HG03342 (cell line): ENCODE results near the gene DRP2.
"Not testable (repeated sequence)": the region's sequence is repeated elsewhere in the genome, so short reads cannot be mapped to it uniquely, and the experiment has no call there.

Source experiments
- ATAC-seq: cut with Tn5 transposase; IDR thresholded peaks from one replicate; pipeline ENCODE4 v1.9.1; 2021; ENCODE audit warnings: mild to moderate bottlenecking, moderate library complexity; ENCODE audit not compliant: unreplicated experiment

Gene DRP2

GRCh38 chrX:101219116-101219863 lies at the start of gene DRP2:
Gene DRP2, plus strand, starts transcription at chrX:101219786. Its CDS starts 11,862 bp downstream, at chrX:101231648.
- no peak for ATAC-seq

- ATAC-seq, result no peak
Measured at GRCh38 chrX:101171883-101172400, 47.6 kb upstream of the DRP2 start.

DNA sequence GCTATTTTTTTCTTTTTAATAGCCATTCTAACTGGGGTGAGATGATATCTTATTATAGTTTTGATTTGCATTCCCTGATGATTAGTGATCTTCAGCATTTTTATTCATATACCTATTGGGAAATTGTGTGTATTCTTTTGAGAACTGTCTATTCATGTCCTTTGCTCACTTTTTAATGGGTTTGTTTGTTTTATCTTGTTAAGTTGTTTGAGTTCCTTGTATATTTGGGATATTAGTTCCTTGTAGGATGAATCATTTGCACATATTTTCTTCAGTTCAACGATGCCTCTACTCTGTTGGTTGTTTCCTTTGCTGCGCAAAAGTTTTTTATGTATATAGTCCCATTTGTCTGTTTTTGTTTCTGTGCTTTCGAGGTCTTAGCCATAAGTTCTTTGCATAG lies 43.1 kb upstream of the DRP2 start:
- ATAC-seq, result no peak

DNA sequence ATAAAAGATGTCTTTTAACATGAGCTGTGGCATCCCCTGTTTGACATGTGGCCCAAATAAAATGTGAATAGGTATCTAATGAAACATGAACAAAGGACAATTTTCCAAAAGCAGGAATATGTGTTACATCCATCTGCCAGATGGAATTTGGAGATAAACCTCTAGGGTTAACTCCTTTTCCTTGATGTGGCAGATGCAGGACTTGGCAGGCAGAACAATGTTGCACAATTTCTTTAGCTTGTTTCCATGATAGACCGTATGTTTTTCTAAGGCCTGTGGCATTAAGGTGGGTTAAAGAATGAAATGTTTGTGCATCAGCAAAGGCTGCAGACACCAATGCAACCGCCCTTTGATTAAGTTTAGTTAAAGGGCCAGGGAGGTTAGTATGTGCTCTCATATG lies 34.7 kb upstream of the DRP2 start:
- not testable (repeated sequence) for ATAC-seq

DNA sequence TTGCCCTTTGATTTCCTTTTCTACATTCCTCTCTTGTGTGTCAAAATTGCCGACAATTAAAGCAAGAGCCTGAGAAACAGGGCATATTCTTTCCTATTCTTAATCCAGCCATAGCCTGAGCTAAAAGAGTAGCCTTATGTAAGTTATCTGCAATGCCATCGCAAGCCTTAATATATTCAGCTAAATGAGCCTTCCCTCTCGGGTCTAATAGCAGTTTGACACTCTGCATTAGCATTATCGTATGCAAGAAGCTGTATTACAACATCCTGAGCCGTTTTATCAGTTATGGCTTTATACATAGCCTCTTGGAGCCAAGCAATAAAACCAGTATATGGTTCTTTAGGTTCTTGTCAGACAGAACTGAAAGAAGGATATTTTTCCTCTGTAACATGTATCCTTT lies 31.6 kb upstream of the DRP2 start:
- not testable (repeated sequence) for ATAC-seq

- no peak for ATAC-seq
Measured at GRCh38 chrX:101190736-101191135, 28.9 kb upstream of the DRP2 start.

- ATAC-seq, result no peak
Measured at GRCh38 chrX:101191217-101191750, 28.3 kb upstream of the DRP2 start.

- no peak for ATAC-seq
Measured at GRCh38 chrX:101195442-101196173, 24.0 kb upstream of the DRP2 start.

- no peak for ATAC-seq
Measured at GRCh38 chrX:101203761-101204351, 15.7 kb upstream of the DRP2 start.

- ATAC-seq, result peak; percentile 88
Measured at GRCh38 chrX:101206471-101206870, 13.1 kb upstream of the DRP2 start.

- peak; percentile 40 for ATAC-seq
Measured at GRCh38 chrX:101208152-101208905, 11.3 kb upstream of the DRP2 start.

DNA sequence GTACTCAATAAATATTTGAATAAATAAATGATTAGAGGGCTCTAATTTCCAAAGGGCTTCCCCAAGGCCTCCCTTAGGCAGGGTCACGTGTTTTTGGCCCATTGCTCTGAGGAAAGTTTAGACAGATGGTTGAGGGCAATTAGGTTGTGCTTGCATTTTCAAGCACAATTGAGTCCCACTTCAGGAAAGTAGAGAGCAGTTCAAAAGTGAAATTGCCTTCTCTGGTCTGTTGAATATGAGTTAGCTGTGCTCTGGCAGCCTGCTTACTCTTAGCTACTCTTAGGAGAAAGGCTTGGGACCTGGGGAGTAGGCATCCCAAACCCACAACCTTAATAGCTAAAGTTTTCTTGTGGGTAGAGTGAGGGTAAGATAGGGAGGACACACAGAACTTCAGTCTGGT lies 9.0 kb upstream of the DRP2 start:
- no peak for ATAC-seq

DNA sequence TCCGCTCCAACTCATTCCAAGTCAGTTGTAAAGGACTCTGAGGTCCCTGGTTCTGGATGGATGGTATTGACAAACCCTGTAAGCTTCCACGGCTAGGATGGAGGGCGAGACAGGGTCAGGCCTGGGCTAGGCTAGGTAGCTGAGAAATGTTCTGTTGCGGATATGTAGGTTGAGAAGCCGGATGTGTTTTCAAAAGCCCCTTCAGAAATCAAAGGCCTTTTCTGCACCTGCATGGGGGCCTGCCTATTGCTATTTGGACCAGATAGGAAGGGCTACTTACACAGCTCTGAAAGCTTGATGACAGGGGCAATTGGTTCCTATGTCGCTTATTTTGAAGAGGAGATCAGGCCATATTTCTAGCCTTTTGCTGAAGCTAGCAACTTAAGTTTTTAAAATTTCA lies 1.9 kb upstream of the DRP2 start:
- no peak for ATAC-seq

DNA sequence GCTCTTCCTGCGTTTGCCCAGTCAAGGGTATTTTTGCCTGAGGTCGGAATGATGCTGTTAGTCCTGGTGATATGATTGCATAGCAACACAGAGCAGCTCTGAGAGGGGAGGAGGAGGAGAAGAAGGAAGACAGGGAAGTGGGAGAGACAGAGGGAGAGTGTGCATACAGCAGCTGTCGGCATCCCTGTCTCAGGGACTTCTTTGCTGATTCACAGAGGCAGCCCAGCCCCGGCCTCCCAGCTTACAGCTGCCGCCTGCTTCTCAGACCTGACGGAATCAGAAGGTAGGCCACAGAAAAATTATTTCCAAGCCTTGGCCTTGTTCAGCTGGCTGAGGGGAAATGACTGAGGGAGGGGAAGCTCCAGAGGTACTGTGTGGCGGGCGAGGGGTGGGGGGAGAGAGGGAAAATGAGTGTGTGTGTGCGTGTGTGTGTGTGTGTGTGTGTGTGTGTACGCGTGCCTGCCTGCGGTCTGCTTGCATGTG lies 319 bp downstream of the DRP2 start:
- ATAC-seq, result no peak

GRCh38 chrX:101220662-101221260 lies 1.2 kb downstream of the DRP2 start:
- ATAC-seq, result no peak

GRCh38 chrX:101223226-101223625 lies 3.6 kb downstream of the DRP2 start:
- no peak for ATAC-seq

GRCh38 chrX:101229170-101229569 lies 9.6 kb downstream of the DRP2 start:
- no peak for ATAC-seq

DNA sequence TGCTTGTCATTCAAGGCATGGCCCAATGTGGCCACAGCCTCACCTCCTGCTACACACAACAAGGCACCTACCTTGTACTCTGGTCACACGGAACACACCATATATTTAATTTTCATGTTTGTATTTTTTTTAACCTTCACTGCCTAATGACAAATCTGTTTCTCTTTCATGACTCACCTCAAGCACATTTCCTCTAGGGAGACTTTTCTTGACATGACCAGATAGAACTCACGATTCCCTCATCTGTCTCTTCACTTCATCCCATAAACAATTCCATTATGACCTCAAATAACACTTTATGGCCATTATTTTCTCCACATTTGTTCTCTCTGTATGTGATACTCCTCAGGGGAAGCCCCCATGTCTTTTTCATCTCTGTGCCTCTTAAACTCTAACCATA lies 11.1 kb downstream of the DRP2 start:
- no peak for ATAC-seq

DNA sequence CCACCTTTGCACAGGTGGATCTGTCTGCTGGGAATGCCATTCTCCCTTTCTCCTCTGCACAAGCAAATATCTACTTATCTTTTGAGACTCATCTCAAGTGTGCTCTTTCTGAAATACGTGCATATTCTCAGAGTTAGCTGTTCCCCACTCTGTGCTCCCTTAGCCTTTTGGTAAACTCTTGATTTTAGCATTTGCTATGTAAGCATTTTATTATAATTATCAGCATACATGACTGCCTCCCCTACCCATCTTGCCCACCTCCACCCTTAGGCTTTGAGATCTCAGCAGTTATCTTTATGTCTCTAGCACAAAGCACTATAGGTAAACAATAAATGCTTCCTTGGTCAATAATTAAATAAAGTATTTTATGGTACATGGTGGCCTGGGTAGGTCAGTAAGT lies 11.5 kb downstream of the DRP2 start:
- no peak for ATAC-seq

- no peak for ATAC-seq
Measured at GRCh38 chrX:101232316-101232715, 12.7 kb downstream of the DRP2 start.
